WTC11 (cell line): ENCODE data around the gene LYST. TPM values are rescaled to one million over a fixed set of nuclear protein-coding genes. Genes with fewer than 3 reads are reported as not detected.
A peak's percentile ranks its signal among the peaks of the same experiment; 100 is the strongest.

ENCODE experiments used
- ATAC-seq: fragments of 200-7000 bp; cut with Tn5 transposase; 2 replicates; pipeline ENCODE4 v1.10.0; 2021; ENCODE audit warnings: mild to moderate bottlenecking, moderate library complexity
- CTCF ChIA-PET: fragments of 300-600 bp; sonication (Branson Sonifier 250); formaldehyde crosslinking; loops from one replicate; lab custom pipeline; 2021; ENCODE audit warnings: antibody characterized with exemption; lab: Charles Lee
- POLR2A ChIA-PET: fragments of 350-600 bp; sonication (Branson Sonifier 250); formaldehyde crosslinking; loops from one replicate; lab custom pipeline; 2021; ENCODE audit warnings: antibody characterized with exemption; lab: Charles Lee
- DNase-seq: peaks from one replicate; pipeline ENCODE4 v3.0.0; 2021; ENCODE audit warnings: low spot score
- H3K27ac Mint-ChIP-seq: 2 replicates; pipeline ENCODE4 v1.8.0; 2021; ENCODE audit warnings: mixed read lengths
- H3K27me3 Mint-ChIP-seq: 2 replicates; pipeline ENCODE4 v1.8.0; 2021; ENCODE audit warnings: low read depth, mild to moderate bottlenecking, moderate library complexity, mixed read lengths
- H3K36me3 Mint-ChIP-seq: 2 replicates; pipeline ENCODE4 v1.8.0; 2021; ENCODE audit warnings: mixed read lengths
- H3K4me1 Mint-ChIP-seq: 2 replicates; pipeline ENCODE4 v1.8.0; 2022; ENCODE audit warnings: mixed read lengths
- H3K4me3 Mint-ChIP-seq: 2 replicates; pipeline ENCODE4 v1.8.0; 2021; ENCODE audit warnings: mild to moderate bottlenecking, moderate library complexity, mixed read lengths
- H3K9me3 Mint-ChIP-seq: 2 replicates; pipeline ENCODE4 v1.8.0; 2021; ENCODE audit warnings: mixed read lengths
- ATF6 ChIP-seq: sonication (generic); formaldehyde crosslinking; IDR thresholded peaks from 2 replicates; pipeline ENCODE4 v1.8.1; 2023; ENCODE audit warnings: mild to moderate bottlenecking, missing genetic modification reagents
- CTCF ChIP-seq: fragments of 200-600 bp; IDR thresholded peaks from 2 replicates; pipeline ENCODE4 v1.8.0; 2022; ENCODE audit warnings: antibody characterized with exemption
- EMX1 ChIP-seq: fragments of 250-450 bp; sonication (Bioruptor Pico); IDR thresholded peaks from 2 replicates; pipeline ENCODE4 v1.8.0; 2021; ENCODE audit warnings: mild to moderate bottlenecking
- FOXK1 ChIP-seq: sonication (generic); formaldehyde crosslinking; IDR thresholded peaks from 2 replicates; pipeline ENCODE4 v1.8.0; 2022; ENCODE audit warnings: mild to moderate bottlenecking, moderate library complexity, missing genetic modification reagents
- FOXP4 ChIP-seq: sonication (generic); formaldehyde crosslinking; IDR thresholded peaks from 2 replicates; pipeline ENCODE4 v1.8.0; 2022; ENCODE audit warnings: mild to moderate bottlenecking, missing genetic modification reagents
- GTF2I ChIP-seq: fragments of 250-450 bp; sonication (Bioruptor Pico); conservative IDR thresholded peaks from 2 replicates; pipeline ENCODE4 v1.4.0; 2021; ENCODE audit warnings: mild to moderate bottlenecking
- HMGA2 ChIP-seq: fragments of 250-450 bp; sonication (Bioruptor Pico); IDR thresholded peaks from 2 replicates; pipeline ENCODE4 v1.4.0; 2021; ENCODE audit warnings: mild to moderate bottlenecking, moderate library complexity
- HMGXB4 ChIP-seq: sonication (generic); formaldehyde crosslinking; IDR thresholded peaks from 2 replicates; pipeline ENCODE4 v1.8.1; 2023; ENCODE audit warnings: mild to moderate bottlenecking, moderate library complexity, missing genetic modification reagents
- JUN ChIP-seq: sonication (generic); formaldehyde crosslinking; IDR thresholded peaks from 2 replicates; pipeline ENCODE4 v1.8.0; 2023; ENCODE audit warnings: mild to moderate bottlenecking, missing genetic modification reagents
- MAX ChIP-seq: sonication (generic); formaldehyde crosslinking; IDR thresholded peaks from 2 replicates; pipeline ENCODE4 v1.8.0; 2022; ENCODE audit warnings: mild to moderate bottlenecking, missing genetic modification reagents
- MYBL2 ChIP-seq: sonication (generic); formaldehyde crosslinking; IDR thresholded peaks from 2 replicates; pipeline ENCODE4 v1.8.1; 2023; ENCODE audit warnings: mild to moderate bottlenecking, moderate library complexity, missing genetic modification reagents
- NFATC4 ChIP-seq: fragments of 250-450 bp; sonication (Bioruptor Pico); IDR thresholded peaks from 2 replicates; pipeline ENCODE4 v1.9.0; 2021; ENCODE audit warnings: mild to moderate bottlenecking
- NR2C2 ChIP-seq: sonication (generic); formaldehyde crosslinking; IDR thresholded peaks from 2 replicates; pipeline ENCODE4 v1.8.0; 2022; ENCODE audit warnings: mild to moderate bottlenecking, missing genetic modification reagents
- NR3C1 ChIP-seq: sonication (generic); formaldehyde crosslinking; conservative IDR thresholded peaks from 2 replicates; pipeline ENCODE4 v1.8.1; 2023; ENCODE audit warnings: low read depth, mild to moderate bottlenecking, missing genetic modification reagents
- PRRX2 ChIP-seq: fragments of 250-450 bp; sonication (Bioruptor Pico); IDR thresholded peaks from 2 replicates; pipeline ENCODE4 v1.8.0; 2021; ENCODE audit warnings: mild to moderate bottlenecking
- RORB ChIP-seq: fragments of 250-450 bp; sonication (Bioruptor Pico); IDR thresholded peaks from 2 replicates; pipeline ENCODE4 v1.9.0; 2021; ENCODE audit warnings: mild to moderate bottlenecking
- SMAD3 ChIP-seq: sonication (generic); formaldehyde crosslinking; IDR thresholded peaks from 2 replicates; pipeline ENCODE4 v1.8.0; 2022; ENCODE audit warnings: missing genetic modification reagents, mild to moderate bottlenecking, borderline replicate concordance
- SOX15 ChIP-seq: fragments of 250-450 bp; sonication (Bioruptor Pico); IDR thresholded peaks from 2 replicates; pipeline ENCODE4 v1.9.0; 2021; ENCODE audit warnings: mild to moderate bottlenecking
- TEAD4 ChIP-seq: sonication (generic); formaldehyde crosslinking; IDR thresholded peaks from 2 replicates; pipeline ENCODE4 v1.8.0; 2022; ENCODE audit warnings: mild to moderate bottlenecking, missing genetic modification reagents
- ZBTB21 ChIP-seq: sonication (generic); formaldehyde crosslinking; IDR thresholded peaks from 2 replicates; pipeline ENCODE4 v1.8.1; 2023; ENCODE audit warnings: mild to moderate bottlenecking, missing genetic modification reagents, borderline replicate concordance
- ZNF121 ChIP-seq: sonication (generic); formaldehyde crosslinking; IDR thresholded peaks from 2 replicates; pipeline ENCODE4 v1.8.0; 2023; ENCODE audit warnings: missing genetic modification reagents
- ZNF263 ChIP-seq: sonication (generic); formaldehyde crosslinking; IDR thresholded peaks from 2 replicates; pipeline ENCODE4 v1.8.1; 2022; ENCODE audit warnings: low read depth, mild to moderate bottlenecking, moderate library complexity, missing genetic modification reagents
- ZNF423 ChIP-seq: fragments of 250-450 bp; sonication (Bioruptor Pico); IDR thresholded peaks from 2 replicates; pipeline ENCODE4 v2.1.2; 2022; ENCODE audit warnings: mild to moderate bottlenecking, moderate library complexity
- ZSCAN18 ChIP-seq: fragments of 250-450 bp; sonication (Bioruptor Pico); IDR thresholded peaks from 2 replicates; pipeline ENCODE4 v2.1.2; 2022; ENCODE audit warnings: mild to moderate bottlenecking, moderate library complexity
- total RNA-seq: library from RNA; stranded (reverse); gene quantifications from 3 replicates; pipeline ENCODE4 v1.2.3, GENCODE V29; 2021

LYST gene
- total RNA-seq, 1 experiment from 2014 or later: 0.59 TPM

GRCh38 chr1:235652364-235652763, 214.3 kb downstream of the LYST start:
- CTCF ChIA-PET: interaction anchor here (1.7 kb wide), 1 partner anchor 54 kb away, joined by 5 read pairs; no protein-coding TSS in a partner anchor
- TF ChIP-seq HMGA2 (CRISPR knock-in tag): no peak
- TF ChIP-seq MAX (CRISPR knock-in tag): no peak
- TF ChIP-seq ZBTB21 (CRISPR knock-in tag): no peak
- TF ChIP-seq NR2C2: no peak
- TF ChIP-seq RORB (CRISPR knock-in tag): no peak
- no peak for TF ChIP-seq MYBL2 (CRISPR knock-in tag)
- TF ChIP-seq SMAD3 (CRISPR knock-in tag): no peak
- no peak for TF ChIP-seq FOXP4 (CRISPR knock-in tag)
- TF ChIP-seq ZNF263 (CRISPR knock-in tag): no peak
- no peak for TF ChIP-seq SOX15 (CRISPR knock-in tag)
- TF ChIP-seq TEAD4 (CRISPR knock-in tag): no peak
- no peak for TF ChIP-seq HMGXB4 (CRISPR knock-in tag)
- TF ChIP-seq PRRX2: no peak
- TF ChIP-seq FOXK1: no peak
- no peak for TF ChIP-seq NR3C1 (CRISPR knock-in tag)
- H3K36me3 Mint-ChIP-seq: no peaks in the 10 kb centered on the region
- POLR2A ChIA-PET: no interaction called here
- ATAC-seq (no peak), DNase-seq (no peak)
- H3K27ac Mint-ChIP-seq: no peak overlapping the region; the same call in 1 of the 2 replicates
- H3K9me3 Mint-ChIP-seq: no peaks in the 10 kb centered on the region
- no peak overlapping the region for H3K4me3 Mint-ChIP-seq
- peaks cover 21% of the 10 kb centered on the region for H3K27me3 Mint-ChIP-seq
- H3K4me1 Mint-ChIP-seq: peaks cover 40% of the 10 kb centered on the region

GRCh38 chr1:235651170-235651806, 215.4 kb downstream of the LYST start:
- Mint-ChIP-seq H3K27ac (peak overlapping the region; percentile 96), H3K4me1 (peaks cover 43% of the 10 kb centered on the region), H3K36me3 (no peaks in the 10 kb centered on the region), H3K4me3 (peak overlapping the region; percentile 91), H3K9me3 (no peaks in the 10 kb centered on the region), H3K27me3 (peaks cover 21% of the 10 kb centered on the region)
- no peak for ATAC-seq
- ChIA-PET CTCF (interaction anchor here (0.8 to 1.7 kb wide), 5 partner anchors 50 to 192 kb away, joined by 3 to 5 read pairs (median 3); partner anchors contain the start of gene B3GALNT2), POLR2A (interaction anchor here (1.1 kb wide), 1 partner anchor 8 kb away, joined by 4 read pairs; no protein-coding TSS in a partner anchor)
- DNase-seq: no peak
- no peak for TF ChIP-seq ZSCAN18 (CRISPR knock-in tag)
- no peak for TF ChIP-seq GTF2I
- TF ChIP-seq ZNF121 (CRISPR knock-in tag): no peak
- no peak for TF ChIP-seq RORB (CRISPR knock-in tag)
- no peak for TF ChIP-seq NFATC4 (CRISPR knock-in tag)
- no peak for TF ChIP-seq NR2C2
- TF ChIP-seq ZNF423 (CRISPR knock-in tag): no peak
- TF ChIP-seq CTCF: no peak
- no peak for TF ChIP-seq HMGXB4 (CRISPR knock-in tag)
- TF ChIP-seq JUN (CRISPR knock-in tag): no peak
- no peak for TF ChIP-seq HMGA2 (CRISPR knock-in tag)
- no peak for TF ChIP-seq ZBTB21 (CRISPR knock-in tag)
- no peak for TF ChIP-seq EMX1 (CRISPR knock-in tag)
- no peak for TF ChIP-seq ATF6
